ENCODE measurements around the gene SH3D21.

Gene SH3D21

DNA sequence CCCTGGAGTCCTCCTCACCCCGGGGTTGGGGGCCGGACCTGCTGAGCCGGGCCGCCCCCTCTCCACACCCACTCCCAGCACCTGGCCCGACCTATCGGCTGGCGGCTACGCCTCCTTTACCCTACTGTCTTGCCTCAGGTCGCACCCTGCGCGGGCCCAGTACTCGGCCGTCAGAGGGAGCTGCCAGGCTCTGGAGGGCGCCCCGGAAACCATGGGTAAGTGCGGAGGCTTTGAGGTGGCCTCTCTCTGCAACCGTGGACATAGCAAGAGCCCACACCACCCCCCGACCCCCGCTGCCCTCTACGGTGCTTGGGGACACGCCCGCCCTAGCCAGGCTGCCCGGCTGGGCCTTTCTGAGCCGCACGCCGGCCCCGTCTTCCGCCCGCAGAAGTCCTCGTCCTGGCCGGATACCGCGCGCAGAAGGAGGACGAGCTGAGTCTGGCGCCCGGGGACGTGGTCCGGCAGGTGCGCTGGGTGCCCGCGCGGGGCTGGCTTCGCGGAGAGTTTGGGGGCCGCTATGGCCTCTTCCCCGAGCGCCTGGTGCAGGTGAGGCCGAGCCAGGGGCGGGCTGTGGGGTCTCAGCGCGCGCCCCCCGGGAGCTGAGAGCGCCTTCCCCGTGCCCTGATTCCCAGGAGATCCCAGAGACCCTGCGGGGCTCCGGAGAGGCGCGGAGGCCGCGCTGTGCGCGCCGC is at the start of gene SH3D21:
SH3D21 (plus strand) TSS at position 159 of the 692 bp plus-strand sequence; CDS start at position 212, 53 bp downstream.
- no peak for DNase-seq

DNA sequence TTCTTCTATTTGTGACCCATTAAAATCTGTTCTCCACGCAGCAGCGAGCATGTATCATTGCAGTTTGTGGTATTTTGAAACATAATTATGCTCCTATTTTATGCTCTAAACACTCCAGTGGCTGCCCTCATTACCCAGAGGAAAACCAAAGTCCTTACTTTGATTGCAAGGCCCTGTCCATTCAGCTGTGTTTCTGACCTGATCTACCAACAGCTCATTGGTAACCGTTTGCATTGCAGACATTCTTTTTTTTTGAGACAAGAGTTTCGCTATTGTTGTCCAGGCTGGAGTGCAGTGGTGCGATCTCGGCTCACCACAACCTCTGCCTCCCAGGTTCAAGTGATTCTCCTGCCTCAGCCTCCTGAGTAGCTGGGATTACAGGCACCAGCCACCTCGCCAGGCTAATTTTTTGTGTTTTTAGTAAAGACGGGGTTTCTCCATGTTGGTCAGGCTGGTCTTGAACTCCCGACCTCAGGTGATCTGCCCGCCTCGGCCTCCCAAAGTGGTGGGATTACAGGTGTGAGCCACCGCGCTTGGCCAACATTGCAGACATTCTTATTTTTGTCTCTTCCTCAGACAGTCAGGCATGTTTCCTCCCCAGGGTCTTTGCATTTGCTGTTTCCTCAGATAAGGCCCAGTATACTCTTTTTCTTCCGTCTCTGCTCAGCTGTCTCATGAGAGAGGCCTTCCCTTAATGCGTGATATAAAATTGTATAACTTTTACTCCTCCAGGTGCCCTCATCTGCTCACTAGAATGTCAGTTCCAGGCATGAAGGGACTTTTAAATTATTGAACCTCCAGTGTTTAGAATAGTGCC is 49.4 kb upstream of the SH3D21 start:
- DNase-seq, result no peak

DNA sequence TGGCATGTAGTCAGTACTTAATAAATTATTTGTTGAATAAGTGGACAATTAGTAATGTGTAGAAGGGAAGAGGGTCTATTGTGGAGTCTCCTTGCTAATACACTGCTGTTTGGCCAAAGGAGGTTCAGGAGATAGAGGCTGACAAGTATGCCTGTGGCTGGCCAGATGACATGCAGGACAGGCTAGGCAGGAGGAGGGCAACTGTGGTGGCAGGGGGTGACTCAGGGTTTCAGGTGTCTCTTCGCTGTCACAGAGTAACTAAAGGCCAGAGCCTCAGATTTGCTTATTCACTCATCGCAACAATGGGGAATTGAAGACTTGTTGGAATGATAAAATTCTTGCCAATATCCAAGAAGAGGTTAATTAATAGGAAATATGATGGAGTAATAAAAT is 48.8 kb upstream of the SH3D21 start:
- no peak for DNase-seq

DNA sequence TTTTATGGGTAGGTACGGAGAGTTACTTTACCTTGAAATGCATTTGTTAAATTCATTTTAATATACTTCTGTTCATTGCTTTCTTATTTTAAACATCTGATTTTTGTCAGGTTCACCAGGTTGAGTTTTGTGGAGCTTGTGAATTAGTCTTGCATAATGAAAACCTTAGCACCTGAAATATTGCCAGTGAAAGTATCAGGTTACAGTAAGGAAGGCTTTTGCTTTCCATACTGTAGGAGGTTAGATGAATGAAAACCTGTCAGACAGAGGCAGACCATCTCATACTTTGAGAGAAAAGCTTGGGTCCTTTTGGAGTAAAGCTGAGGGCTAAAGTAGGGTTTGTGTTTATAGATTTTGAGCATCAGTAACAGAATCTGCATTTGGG is 47.2 kb upstream of the SH3D21 start:
- DNase-seq, result peak; percentile 2

DNA sequence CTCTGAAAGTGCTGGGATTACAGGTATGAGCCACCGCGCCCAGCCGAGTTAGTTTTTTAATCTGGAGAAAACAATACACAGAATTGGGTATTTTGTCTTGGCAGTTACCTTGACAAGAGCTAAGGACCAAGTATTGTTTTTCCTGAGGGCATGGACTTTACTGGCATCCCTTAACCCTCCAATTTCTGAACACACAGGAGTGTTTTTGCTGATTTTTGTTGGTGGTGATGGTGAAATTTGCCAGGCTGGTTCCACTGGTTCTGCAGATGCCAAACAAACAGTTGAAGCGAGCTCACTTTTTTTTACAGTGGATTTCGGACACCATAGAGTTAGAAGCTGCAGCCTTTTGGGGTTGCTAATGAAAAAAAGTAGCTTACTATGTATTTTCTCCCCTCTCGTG is 37.2 kb upstream of the SH3D21 start:
- DNase-seq, result no peak

DNA sequence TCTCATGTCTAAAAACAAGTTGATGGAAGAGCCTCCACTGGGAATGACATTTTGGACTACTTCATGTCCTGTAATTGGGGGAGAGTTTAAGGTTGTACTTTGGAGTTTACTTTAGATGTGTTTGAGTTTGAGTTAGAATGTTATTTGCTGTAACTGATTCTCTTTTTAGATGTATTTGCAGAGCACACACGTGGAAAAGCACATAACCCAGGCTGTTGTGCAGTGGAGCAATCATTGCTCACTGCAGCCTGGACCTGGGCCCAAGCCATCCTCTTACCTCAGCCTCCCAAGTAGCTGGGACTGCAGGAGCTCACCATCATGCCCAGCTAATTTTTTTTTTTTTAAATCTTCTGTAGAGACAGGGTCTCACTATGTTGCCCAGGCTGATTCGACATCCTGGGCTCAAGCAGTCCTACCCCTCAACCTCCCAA is 36.7 kb upstream of the SH3D21 start:
- DNase-seq, result peak; percentile 0

DNA sequence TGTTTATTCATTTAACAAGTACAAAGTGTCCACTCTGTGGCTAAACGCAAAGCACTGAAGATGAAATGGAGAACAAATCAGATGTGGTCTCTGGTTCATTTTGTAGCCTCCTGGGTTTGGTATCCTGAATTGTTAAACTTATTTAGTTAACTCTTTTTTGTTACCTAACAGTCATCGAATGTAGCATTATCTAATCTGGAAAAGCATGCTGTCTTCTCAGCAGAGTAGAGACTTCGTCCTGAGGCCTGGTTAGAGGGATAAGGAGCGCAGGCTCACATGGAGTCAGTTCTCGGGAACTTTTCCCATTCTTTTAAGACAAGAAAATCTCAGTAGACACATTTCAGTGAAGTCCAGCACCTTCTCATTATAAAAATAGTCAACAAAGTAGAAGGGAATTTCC is 33.1 kb upstream of the SH3D21 start:
- DNase-seq, result no peak

DNA sequence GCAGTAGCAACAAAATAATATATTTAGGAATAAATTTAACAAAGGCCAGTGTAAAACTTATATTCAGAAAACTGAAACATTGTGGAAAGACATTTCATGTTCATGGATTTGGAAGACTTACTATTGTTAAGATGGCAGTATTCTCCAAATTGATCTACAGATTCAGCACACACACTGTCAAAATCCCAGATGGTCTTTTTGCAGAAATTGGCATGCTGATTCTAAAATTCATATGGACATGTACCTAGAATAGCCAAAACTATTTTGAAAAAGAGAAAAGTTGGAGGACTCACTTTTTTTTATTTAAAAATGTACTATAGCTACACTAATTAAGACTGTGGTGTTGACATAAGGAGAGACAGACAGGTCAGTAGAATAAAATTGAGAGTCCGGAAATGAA is 32.0 kb upstream of the SH3D21 start:
- DNase-seq, result no peak

DNA sequence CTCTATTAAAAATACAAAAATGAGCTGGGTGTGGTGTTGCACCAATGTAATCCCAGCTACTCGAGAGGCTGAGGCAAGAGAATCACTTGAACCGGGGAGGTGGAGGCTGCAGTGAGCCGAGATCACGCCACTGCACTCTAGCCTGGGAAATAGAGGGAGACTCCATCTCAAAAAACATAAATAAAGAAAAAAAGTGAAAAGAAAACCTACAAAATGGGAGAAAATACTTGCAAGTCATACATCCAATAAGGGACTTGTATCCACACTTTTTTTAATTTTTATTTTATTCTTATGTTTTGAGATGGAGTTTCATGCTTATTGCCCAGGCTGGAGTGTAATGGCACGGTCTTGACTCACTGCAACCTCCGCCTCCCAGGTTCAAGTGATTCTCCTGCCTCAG is 29.5 kb upstream of the SH3D21 start:
- DNase-seq, result no peak

DNA sequence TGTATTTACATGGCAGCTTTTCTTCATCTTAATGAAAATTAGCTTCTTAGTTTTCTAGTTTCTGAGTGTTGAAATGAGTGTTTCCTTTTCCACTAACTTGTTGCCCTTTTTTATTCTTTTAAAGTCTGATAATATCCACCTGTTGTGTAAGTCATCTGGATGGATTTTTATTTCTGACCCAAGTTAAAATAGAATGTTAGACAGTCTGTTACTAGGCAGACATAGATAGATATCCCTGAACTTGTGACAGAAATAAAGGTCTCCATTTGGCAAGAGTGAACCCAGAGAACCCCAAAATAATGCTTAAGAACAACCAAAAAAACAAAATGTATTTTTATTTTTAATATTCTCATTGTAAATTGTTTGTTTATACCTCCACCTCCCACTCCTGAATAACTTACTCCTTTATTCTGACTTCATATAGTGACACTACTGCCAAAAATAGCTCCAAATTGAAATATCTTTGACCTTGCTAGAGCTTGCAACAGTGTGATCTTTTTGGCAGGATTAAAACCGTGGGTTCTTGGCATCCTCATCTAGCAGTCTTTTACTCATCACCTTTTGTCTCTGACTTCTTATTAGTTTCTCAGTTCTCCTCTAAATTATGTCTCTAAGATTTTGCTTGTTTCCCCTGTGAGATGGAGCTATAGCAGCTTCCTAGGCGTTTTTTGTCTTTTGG is 26.9 kb upstream of the SH3D21 start:
- no peak for DNase-seq

DNA sequence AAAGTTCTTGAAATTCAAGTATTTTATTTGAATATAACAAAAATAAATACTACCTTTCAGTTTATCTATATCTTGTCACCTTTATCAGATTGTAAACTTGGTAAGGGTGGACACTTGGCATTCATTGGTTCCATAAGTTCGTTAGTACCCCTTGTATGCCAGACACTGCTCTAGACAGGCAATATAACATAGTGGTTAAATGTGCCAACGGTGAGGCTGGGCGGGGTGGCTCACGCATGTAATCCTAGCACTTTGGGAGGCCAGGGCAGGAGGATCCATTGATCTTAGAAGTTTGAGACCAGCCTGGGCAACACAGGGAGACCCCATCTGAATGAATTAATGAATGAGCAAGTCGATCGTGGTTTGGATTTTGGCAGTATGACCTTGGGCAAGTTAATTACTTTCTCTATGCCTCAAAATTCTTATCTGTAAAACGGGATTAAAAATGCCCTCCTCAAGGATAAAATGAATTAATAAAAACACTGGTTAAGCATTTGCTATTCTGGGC is 26.3 kb upstream of the SH3D21 start:
- DNase-seq, result no peak

DNA sequence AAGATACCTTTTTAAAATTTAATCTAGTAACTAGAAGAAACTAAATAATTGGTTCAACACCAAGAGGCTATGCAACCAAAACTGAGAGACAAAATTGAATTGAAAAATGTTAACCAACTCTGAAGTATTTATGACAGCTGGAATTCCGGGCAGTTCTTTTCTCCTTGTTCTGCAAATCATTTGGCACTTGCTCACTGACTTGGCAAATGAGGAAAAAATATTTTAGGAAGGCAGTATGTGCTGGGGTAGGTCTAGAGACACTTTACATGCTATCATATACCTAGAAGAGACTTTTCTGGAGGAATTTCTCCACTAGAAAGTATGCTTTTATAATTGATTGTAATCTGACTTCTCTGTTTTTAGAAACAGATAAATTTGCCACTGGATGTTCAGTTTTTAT is 22.1 kb upstream of the SH3D21 start:
- DNase-seq, result no peak

DNA sequence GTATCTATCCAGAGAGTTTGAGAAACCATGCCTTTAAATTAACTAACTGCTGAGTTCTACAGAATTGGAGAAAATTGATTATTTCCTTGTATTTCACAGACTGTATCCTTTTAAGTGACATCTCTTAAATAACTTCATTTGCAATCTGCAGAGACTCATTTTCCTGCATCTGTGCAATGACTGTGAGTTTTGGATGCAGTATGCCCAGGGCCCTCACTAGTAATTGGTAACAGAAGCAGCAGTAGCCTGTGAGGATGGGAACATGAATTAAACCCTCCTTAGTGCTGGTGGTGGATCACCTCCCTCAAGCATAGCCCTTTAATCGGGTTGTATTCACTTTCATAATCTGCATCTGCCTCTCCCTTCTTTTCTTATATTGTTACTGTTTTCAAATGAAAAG is 21.7 kb upstream of the SH3D21 start:
- no peak for DNase-seq

DNA sequence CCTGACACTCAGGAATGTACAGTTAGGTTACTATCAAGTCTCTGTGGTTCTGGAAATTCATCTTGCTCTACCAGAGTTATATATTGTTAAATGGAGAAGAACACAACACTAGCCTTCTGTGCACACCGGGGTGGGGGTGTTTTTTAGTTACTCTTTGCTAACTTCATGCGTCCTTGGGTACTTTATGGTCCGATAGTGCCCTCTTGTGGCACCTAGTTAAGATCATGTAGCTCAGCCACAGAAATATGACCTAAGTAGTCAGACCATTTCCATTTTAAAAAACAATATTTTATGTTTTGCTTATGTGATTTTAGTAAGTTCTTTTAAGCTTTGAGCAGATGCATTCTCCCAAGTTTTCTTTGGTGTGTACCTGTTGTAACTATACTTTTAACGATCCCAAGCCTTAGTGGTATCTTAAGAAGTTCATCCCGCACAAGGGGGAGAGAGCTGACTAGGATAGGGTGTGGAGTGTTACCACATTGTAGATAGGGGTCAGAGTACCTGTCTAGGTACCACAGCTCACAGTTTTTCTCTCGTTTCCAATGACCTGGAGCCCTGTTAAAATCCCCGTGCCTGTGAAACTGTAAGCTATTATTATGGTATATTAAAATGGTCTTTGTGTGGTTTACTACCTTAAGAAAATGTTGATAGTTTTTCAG is 20.6 kb upstream of the SH3D21 start:
- peak; percentile 68 for DNase-seq

DNA sequence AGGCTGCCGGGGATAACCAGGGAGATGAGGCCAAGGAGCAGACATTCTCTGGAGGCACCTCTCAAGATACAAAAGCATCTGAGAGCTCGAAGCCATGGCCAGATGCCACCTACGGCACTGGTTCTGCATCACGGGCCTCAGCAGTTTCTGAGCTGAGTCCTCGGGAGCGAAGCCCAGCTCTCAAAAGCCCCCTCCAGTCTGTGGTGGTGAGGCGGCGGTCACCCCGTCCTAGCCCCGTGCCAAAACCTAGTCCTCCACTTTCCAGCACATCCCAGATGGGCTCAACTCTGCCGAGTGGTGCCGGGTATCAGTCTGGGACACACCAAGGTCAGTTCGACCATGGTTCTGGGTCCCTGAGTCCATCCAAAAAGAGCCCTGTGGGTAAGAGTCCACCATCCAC is 19.4 kb upstream of the SH3D21 start:
- DNase-seq, result no peak

DNA sequence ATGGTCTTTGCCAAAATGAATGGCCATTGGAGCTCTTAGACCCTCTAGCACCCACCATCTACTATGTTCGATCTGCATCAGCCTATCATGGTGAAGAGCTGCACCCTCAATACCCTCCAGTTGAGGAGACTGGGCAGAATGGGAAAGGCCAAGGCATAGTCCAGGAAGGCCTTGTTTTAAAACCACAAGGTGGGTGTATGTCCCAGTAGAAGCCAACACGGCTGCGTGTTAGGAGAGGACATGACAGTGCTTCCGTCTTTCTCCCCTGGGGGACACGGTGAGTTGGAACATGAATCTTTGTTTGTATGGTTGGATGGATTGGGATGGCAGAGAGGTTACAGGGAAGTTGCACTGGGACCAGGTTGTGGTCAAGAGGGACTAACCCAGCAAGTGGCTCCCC is 18.6 kb upstream of the SH3D21 start:
- no peak for DNase-seq

DNA sequence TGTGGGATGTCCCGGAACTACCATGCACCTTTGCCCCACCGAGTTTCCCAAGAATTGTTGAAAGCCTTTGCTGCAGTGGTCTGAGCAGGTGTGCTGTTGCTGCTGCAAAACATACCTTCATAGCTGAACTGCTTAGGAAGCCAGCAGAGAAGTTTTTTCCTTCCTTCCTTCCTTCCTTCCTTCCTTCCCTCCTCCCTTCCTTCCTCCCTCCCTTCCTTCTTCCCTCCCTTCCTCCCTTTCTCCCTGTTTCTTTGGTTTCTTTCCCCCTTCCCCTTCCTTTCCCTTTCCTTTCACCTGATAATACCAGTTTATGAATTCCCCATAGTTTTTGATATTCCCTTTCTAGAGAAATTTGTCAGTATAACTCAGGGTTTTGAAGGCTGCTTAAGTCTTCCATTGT is 10.8 kb upstream of the SH3D21 start:
- no peak for DNase-seq

DNA sequence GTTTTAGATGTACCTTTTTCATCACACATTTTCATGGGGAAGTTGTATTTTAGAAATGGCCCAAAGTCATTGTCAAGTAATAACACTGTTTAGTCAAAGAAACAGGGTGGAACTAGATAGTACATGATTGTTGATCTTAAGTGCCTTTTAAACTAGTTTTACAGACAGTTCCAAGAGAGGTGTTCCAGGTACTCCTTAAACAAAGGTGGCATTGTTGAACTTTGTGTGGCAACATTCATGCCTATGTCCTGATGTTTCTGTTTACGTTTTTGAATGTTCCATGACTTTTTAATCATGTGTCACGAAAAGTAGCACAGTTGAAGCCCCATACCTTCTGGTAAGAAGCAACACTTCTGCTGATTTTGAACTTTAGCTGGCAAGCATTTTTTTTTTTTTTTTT is 9.1 kb upstream of the SH3D21 start:
- DNase-seq, result no peak

DNA sequence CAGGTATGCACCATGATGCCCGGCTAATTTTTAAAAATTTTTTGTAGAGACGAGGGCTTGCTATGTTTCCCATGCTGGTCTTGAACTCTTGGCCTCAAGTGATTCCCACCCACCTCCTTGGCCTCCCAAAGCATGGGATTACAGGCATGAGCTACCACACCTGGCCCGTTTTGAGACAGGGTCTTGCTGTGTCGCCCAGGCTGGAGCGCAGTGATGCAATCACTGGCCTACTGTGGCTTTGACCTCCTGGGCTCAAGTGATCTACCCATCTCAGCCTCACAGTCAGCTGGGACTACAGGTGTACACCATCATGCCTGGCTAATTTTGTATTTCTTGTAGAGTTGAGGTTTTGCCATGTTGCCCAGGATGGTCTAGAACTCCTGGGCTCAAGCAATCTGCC is 7.5 kb upstream of the SH3D21 start:
- DNase-seq, result no peak

DNA sequence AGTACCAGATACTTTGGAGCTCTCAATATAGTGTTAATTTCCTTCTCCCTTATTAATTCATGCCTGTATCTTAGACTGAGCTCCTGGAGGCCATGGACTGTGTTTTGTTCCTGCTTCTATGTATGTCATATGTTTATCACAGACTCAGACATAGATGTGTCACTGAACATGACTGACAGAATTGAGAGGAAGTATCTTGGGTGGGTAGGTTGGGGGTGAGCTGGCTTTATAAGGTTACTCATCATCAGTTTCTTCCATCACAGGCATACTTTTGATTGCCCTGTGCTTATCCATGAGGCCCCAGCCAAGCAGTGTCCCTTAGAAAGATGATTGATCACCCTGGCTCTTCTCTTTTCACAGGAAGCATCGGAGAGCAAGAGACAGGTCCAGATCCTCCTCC is 5.6 kb upstream of the SH3D21 start:
- DNase-seq, result no peak

DNA sequence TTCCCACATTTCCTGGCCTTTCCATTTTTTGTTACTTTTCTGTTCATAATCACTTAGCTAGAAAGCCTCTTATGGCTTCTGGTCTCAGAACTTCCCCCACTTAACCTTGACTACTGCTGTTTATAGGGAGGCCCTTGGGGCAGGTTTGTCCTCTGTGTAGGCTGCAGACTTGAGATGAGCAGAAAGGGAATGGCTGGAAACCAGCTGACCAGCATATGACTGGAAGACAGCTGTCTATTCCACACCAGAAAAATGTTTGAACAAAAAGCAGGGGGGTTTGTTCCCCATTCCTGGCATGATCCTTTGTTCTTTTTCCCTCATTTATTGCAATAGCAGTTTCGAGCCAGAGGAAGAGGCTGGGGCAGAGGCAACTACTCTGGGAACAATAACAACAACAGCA is 4.9 kb upstream of the SH3D21 start:
- DNase-seq, result no peak

DNA sequence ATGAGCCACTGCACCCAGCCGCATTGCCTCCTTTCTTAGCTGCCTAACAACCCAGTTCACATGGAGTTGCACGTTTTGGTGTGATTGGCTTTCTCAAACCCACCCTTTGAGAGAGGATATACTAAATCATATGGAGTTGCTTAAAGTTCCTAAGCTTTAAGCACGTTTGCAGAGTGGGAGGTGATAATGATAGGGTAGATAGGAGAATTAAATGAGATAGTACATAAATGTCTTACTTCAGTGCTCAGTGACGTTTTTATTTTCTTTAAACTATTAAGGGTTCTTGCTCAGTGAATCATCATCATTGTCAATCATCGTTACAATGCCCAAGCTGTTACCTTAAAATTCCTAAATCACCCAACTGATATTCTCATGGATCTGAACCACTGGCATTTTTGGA is 2.9 kb upstream of the SH3D21 start:
- no peak for DNase-seq

DNA sequence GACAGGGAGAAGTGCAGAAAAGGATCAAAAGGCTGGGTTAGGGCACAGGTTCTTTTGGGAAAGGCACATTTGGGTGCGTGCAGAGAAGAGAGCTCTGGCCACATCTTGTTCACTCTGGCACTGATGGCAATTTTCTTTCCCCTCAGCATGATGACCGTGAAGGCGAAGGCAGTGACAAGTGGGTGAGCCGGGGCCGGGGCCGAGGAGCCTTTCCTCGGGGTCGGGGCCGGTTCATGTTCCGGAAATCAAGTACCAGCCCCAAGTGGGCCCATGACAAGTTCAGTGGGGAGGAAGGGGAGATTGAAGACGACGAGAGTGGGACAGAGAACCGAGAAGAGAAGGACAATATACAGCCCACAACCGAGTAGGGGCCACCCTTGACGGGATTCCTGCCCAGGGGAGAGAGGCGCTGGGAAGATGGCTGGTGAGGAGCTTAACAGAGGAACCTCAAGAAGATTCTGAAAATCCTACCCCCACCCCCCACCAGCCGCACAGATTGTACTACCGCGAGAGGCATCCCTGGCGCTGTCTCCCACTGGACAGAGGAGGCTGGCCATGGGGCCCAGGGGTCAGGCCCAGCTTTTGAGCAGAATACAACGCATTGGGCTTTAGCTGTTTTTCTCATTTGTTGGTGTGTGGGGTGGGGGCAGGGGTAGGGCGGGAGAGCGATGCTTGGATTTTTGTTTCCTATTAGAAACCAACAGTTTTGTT is 2.4 kb upstream of the SH3D21 start:
- no peak for DNase-seq
